K562 (cell line): ENCODE data around the gene BNIP5. TPM values are rescaled to one million over a fixed set of nuclear protein-coding genes. Genes with fewer than 3 reads are reported as not detected.

Experiments used
- ATAC-seq: fragments of 200-7000 bp; cut with Tn5 transposase; 3 replicates; pipeline ENCODE4 v1.9.1; 2020; ENCODE audit warnings: moderate library complexity
- BruUV-seq: library from RNA; stranded (reverse); fragments of 400-500 nt; replicated peaks from 2 replicates; lab custom pipeline; 2021; lab: Mats Ljungman, UMichigan
- CTCF ChIA-PET: fragments of 300-600 bp; formaldehyde crosslinking; extraction: SDS; loops from one replicate; lab custom pipeline; 2021; ENCODE audit warnings: low intra/inter-chr PET ratio; lab: Yijun Ruan, JAX
- POLR2A ChIA-PET: fragments of 300-600, 350-650 bp; sonication (Branson Sonifier 250); formaldehyde crosslinking; extraction: SDS; loops from one replicate; lab custom pipeline; 2021; ENCODE audit warnings: antibody characterized with exemption, inconsistent platforms; lab: Yijun Ruan, JAX
- DNase-seq, 4 experiments: peaks; one replicate each; pipeline versions ENCODE4 v3.0.0 to v3.0.0-alpha.2; 2011 to 2018; ENCODE audit warnings: low spot score in 3 of 4, mixed read lengths in 3 of 4; ENCODE audit errors: extremely low read depth in 1 of 4
- FAIRE-seq: peaks from 2 replicates; lab custom pipeline; 2011; peaks lifted over from hg19 to GRCh38; lab: Jason Lieb, UNC
- H2AFZ ChIP-seq: 2 replicates; pipeline ENCODE4 v1.6.0; 2011; ENCODE audit warnings: low read depth, low read length, control low read depth, inconsistent platforms
- H3K27ac ChIP-seq: fragments of 200-600 bp; 3 replicates; pipeline ENCODE4 v1.8.0; 2011; ENCODE audit warnings: low read depth, mild to moderate bottlenecking, control low read depth, inconsistent platforms, low read length, moderate library complexity, mixed read lengths; ENCODE audit errors: extremely low read depth
- H3K27me3 ChIP-seq, 2 experiments: fragments of 300-600 bp in 1 of 2; 2 replicates in 1 of 2; 3 replicates in 1 of 2; pipeline versions ENCODE4 v1.6.0 to v1.8.0; 2011; ENCODE audit warnings: inconsistent platforms in 2 of 2, low read length in 2 of 2, mild to moderate bottlenecking in 1 of 2, mixed read lengths in 1 of 2, moderate library complexity in 1 of 2; ENCODE audit not compliant: control insufficient read depth in 2 of 2, insufficient read depth in 2 of 2
- H3K36me3 ChIP-seq: fragments of 300-600 bp; 3 replicates; pipeline ENCODE4 v1.8.0; 2011; ENCODE audit warnings: mild to moderate bottlenecking, low read length, inconsistent platforms; ENCODE audit not compliant: control insufficient read depth, insufficient read depth
- H3K4me1 ChIP-seq, 2 experiments: fragments of 200-600 bp in 1 of 2; replicated peaks in 1 of 2; 2 replicates in 1 of 2; 3 replicates in 1 of 2; pipeline versions ENCODE4 v1.5.1 to v1.8.0; 2011; ENCODE audit warnings: inconsistent platforms in 2 of 2, low read length in 2 of 2, mild to moderate bottlenecking in 1 of 2, mixed read lengths in 1 of 2, moderate library complexity in 1 of 2; ENCODE audit not compliant: control insufficient read depth in 2 of 2, insufficient read depth in 2 of 2
- H3K4me2 ChIP-seq: 2 replicates; pipeline ENCODE4 v1.6.1; 2011; ENCODE audit warnings: low read length, control low read depth, inconsistent platforms, mixed read lengths; ENCODE audit not compliant: insufficient read depth
- H3K4me3 ChIP-seq: fragments of 200-600 bp; sonication (generic), shearing (Covaris generic); 2 replicates; pipeline ENCODE4 v1.5.1; 2016; ENCODE audit warnings: control low read depth, inconsistent platforms
- H3K79me2 ChIP-seq: fragments of 200-600 bp; 3 replicates; pipeline ENCODE4 v1.8.0; 2011; ENCODE audit warnings: low read length, inconsistent platforms; ENCODE audit not compliant: control insufficient read depth, insufficient read depth
- H3K9ac ChIP-seq, 2 experiments: 2 replicates each; pipeline versions ENCODE4 v1.6.0 to v1.6.1; 2011; ENCODE audit warnings: low read depth in 2 of 2, low read length in 2 of 2, control low read depth in 1 of 2, inconsistent platforms in 1 of 2, mild to moderate bottlenecking in 1 of 2, mixed read lengths in 1 of 2; ENCODE audit not compliant: insufficient read depth in 1 of 2
- H3K9me1 ChIP-seq: one replicate; pipeline ENCODE4 v1.6.0; 2011; ENCODE audit warnings: inconsistent platforms, mild to moderate bottlenecking, low read length, moderate library complexity; ENCODE audit not compliant: control insufficient read depth, insufficient read depth
- H3K9me3 ChIP-seq: replicated peaks from 2 replicates; pipeline ENCODE4 v1.5.1; 2011; ENCODE audit warnings: low read depth, low read length, inconsistent platforms; ENCODE audit not compliant: control insufficient read depth, insufficient read depth
- H4K20me1 ChIP-seq: replicated peaks from 2 replicates; pipeline ENCODE4 v1.6.1; 2011; ENCODE audit warnings: low read length, inconsistent platforms, mixed read lengths; ENCODE audit not compliant: control insufficient read depth, insufficient read depth
- ARID1B ChIP-seq: fragments of 450-650 bp; IDR thresholded peaks from 2 replicates; pipeline ENCODE4 v1.6.1; 2016; ENCODE audit warnings: antibody characterized with exemption, mild to moderate bottlenecking, inconsistent platforms
- CBFA2T3 ChIP-seq: fragments of 450-650 bp; IDR thresholded peaks from 2 replicates; pipeline ENCODE4 v1.6.1; 2017
- JUND ChIP-seq, 2 experiments: IDR thresholded peaks; 2 replicates in 1 of 2; 3 replicates in 1 of 2; pipeline ENCODE4 v1.6.1; 2011; ENCODE audit warnings: borderline replicate concordance in 2 of 2, low read depth in 2 of 2, low read length in 2 of 2, improper control_type of control experiment in 1 of 2, missing biosample characterization in 1 of 2, missing genetic modification characterization in 1 of 2, missing genetic modification reagents in 1 of 2
- NRF1 ChIP-seq, 2 experiments: fragments of 450-650 bp; IDR thresholded peaks in 1 of 2; conservative IDR thresholded peaks in 1 of 2; 2 replicates each; pipeline ENCODE4 v1.6.1; 2014; ENCODE audit warnings: mild to moderate bottlenecking in 2 of 2
- SREBF2 ChIP-seq: sonication (generic); formaldehyde crosslinking; IDR thresholded peaks from 2 replicates; pipeline ENCODE4 v1.4.0; 2020; ENCODE audit warnings: mild to moderate bottlenecking, missing genetic modification reagents
- TSC22D4 ChIP-seq: fragments of 450-650 bp; IDR thresholded peaks from 2 replicates; pipeline ENCODE4 v1.6.1; 2016; ENCODE audit warnings: missing genetic modification characterization, missing biosample characterization, control low read depth
- UBTF ChIP-seq, 2 experiments: IDR thresholded peaks; 2 replicates each; pipeline ENCODE4 v1.6.1; 2012; ENCODE audit warnings: improper control_type of control experiment in 2 of 2, low read depth in 2 of 2, low read length in 2 of 2, borderline replicate concordance in 1 of 2
- ZBTB26 ChIP-seq: fragments of 450-650 bp; formaldehyde crosslinking; IDR thresholded peaks from 2 replicates; pipeline ENCODE4 v1.4.0; 2022; ENCODE audit warnings: missing genetic modification characterization
- ZNF12 ChIP-seq: sonication (generic); formaldehyde crosslinking; IDR thresholded peaks from 2 replicates; pipeline ENCODE4 v1.4.0; 2020; ENCODE audit warnings: mild to moderate bottlenecking, missing genetic modification reagents
- ZNF583 ChIP-seq: fragments of 250-450 bp; sonication (Bioruptor Pico); IDR thresholded peaks from 2 replicates; pipeline ENCODE4 v1.4.0; 2020
- WGBS: fragments of 100-300 bp; shearing (Covaris generic); methylation state at CpG from one replicate; pipeline ENCODE4 v1.1.6; 2016; ENCODE audit warnings: low coverage, mixed read lengths; ENCODE audit not compliant: insufficient coverage; ENCODE audit errors: missing lambda C conversion rate; 5-methylcytosine and 5-hydroxymethylcytosine counted together
- in situ Hi-C: fragments of 300-500 bp; cut with MboI; formaldehyde crosslinking; loops from 4 replicates; pipeline ENCODE4 v1.15.0; 2018; ENCODE audit warnings: inconsistent platforms, mixed read lengths
- intact Hi-C: fragments of 100-400 bp; cut with micrococcal nuclease; formaldehyde crosslinking; loops from 2 replicates; pipeline ENCODE4 v1.14.2; 2022
- polyA plus RNA-seq, 8 experiments: library from polyadenylated mRNA; depleted of rRNA in 4 of 8; stranded (reverse) in 5 of 8; unstranded in 3 of 8; fragments of >200 nt; fragmentation: Nextera tagmentation in 2 of 8; fragmentation: Illumina TruSeq in 1 of 8; extraction: Ambion mirVana in 2 of 8; extraction: Trizol in 1 of 8; gene quantifications; 2 replicates each; pipeline versions ENCODE4 v1.2.1 to v1.2.3, GENCODE V29; 2011 to 2014; ENCODE audit warnings: inconsistent platforms in 1 of 8, missing spikeins in 1 of 8
- total RNA-seq, 7 experiments: library from RNA; depleted of rRNA in 6 of 7; stranded (reverse); fragments of >200 nt in 6 of 7; fragmentation: Illumina TruSeq in 2 of 7; extraction: Trizol in 2 of 7; gene quantifications; 2 replicates each; pipeline versions ENCODE4 v1.2.1 to v1.2.3, GENCODE V29; 2011 to 2021; ENCODE audit warnings: low replicate concordance in 1 of 7

Gene BNIP5
- total and polyA plus RNA-seq, 9 of the 15 experiments (the other 6 are each of a cell fraction or from before 2014, with no cell fraction given), result not detected

DNA sequence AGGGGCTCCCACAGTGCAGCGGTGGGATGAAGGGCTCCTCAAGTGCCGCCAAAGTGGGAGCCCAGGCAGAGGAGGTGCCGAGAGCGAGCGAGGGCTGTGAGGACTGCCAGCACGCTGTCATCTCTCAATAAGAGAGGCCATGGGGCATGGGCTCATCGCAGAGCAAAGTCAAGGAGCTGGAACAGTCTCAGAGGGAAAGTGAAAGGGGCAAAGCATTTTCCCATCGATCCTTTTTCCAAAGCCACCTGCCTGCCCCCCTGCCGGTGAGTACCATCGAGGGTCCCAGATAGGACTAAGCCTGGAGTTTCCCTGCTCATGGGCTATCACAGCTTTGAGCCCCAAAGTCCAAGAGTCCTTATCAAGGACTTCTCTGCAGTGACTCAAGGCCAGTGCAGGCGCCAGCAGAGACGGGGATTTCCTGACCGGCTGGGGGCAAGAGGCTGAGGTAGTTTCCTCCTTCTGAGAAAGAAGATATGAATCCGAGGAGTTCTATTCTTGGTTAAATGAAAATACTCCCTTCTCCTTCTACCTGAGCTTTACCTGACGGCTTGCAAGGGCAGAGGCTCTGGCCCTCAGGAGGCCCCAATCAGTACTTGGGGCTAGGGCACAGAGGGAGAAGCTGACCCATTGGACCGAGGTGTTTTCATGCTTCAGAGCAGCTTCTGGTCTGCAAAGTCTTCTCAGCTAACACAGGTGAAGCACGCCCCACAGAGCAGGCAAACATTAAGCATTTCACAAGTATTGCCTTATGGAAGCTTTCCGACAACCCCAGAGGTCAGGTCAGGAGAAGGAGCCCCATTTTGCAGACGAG is 28.2 kb upstream of the BNIP5 start:
- intact Hi-C loops (loop anchor here (5.0 kb wide), 1 partner anchor 228 kb away; no protein-coding TSS in a partner anchor), in situ Hi-C loops (no loop called here)

More for the DNA sequence above, 28.2 kb upstream of the BNIP5 start:
- Histone ChIP-seq H4K20me1 (no peaks in the 10 kb centered on the region), H3K9ac (no peak overlapping the region), H2AFZ (no peak overlapping the region), H3K4me2 (no peak overlapping the region), H3K27me3 (peaks cover 20 to 39% of the 10 kb centered on the region in 2 experiments), H3K9me1 (no peaks in the 10 kb centered on the region), H3K9me3 (no peaks in the 10 kb centered on the region), H3K4me3 (no peak overlapping the region), H3K36me3 (no peaks in the 10 kb centered on the region), H3K79me2 (no peaks in the 10 kb centered on the region), H3K4me1 (peaks cover 11% of the 10 kb centered on the region in 2 experiments; a peak in 4 of 5 replicates), H3K27ac (no peak overlapping the region)
- ChIA-PET CTCF (interaction anchor here (0.6 to 1.2 kb wide), 2 partner anchors 63 to 104 kb away, joined by 3 read pairs; no protein-coding TSS in a partner anchor), POLR2A (interaction anchor here (0.5 to 0.6 kb wide), 4 partner anchors 16 to 249 kb away, joined by 3 to 4 read pairs (median 3); no protein-coding TSS in a partner anchor)
- ATAC-seq (peak; percentile 26; the same call in 1 of the 3 replicates), FAIRE-seq (peak; percentile 35), DNase-seq (peak in 1 of 4 experiments; percentile 48)
- 20% methylated on average over 14 of the region's 19 CpGs for WGBS
- TF ChIP-seq ZNF583 (CRISPR knock-in tag) (0 out of 2 replicates have a peak, but pooled peaks have one; percentile 52), ARID1B (0 out of 2 replicates have a peak, but pooled peaks have one; percentile 16), JUND (IDR thresholded peaks at IDR 0.05; ENCODE audit: borderline replicate concordance, low read depth, low read length) (peak; percentile 44; the same call in 1 of the 2 replicates), JUND (tag; IDR thresholded peaks at IDR 0.05; ENCODE audit: borderline replicate concordance, low read depth, low read length) (no peak; the same call in 2 of the 3 replicates), ZNF12 (CRISPR knock-in tag) (0 out of 2 replicates have a peak, but pooled peaks have one; percentile 12), TSC22D4 (tag) (no peak), SREBF2 (CRISPR knock-in tag) (no peak), UBTF (IDR thresholded peaks at IDR 0.05; ENCODE audit: borderline replicate concordance in 1 of 2, low read depth in 2 of 2, low read length in 2 of 2) (peak; percentile 92 to 98; a peak in 3 of 4 replicates), CBFA2T3 (no peak), ZBTB26 (CRISPR knock-in tag) (0 out of 2 replicates have a peak, but pooled peaks have one; percentile 19), NRF1 (conservative IDR thresholded peaks at IDR 0.05 in 1 of 2, IDR thresholded peaks at IDR 0.05 in 1 of 2) (peak in 1 of 2 experiments; percentile 21; a peak in 2 of 4 replicates)
- no TSS peak for BruUV-seq
